GM12891 (cell line): ENCODE results near the gene MARCO.

Experiments used
- PAX5 ChIP-seq: IDR thresholded peaks from 2 replicates; pipeline ENCODE4 v1.6.1; 2011; ENCODE audit warnings: low read length, moderate library complexity, mild to moderate bottlenecking; ENCODE audit not compliant: insufficient read depth, severe bottlenecking
- POLR2A ChIP-seq: IDR thresholded peaks from 2 replicates; pipeline ENCODE4 v1.6.1; 2011; ENCODE audit warnings: low read depth, low read length, control low read depth
- POLR2AphosphoS5 ChIP-seq: IDR thresholded peaks from 2 replicates; pipeline ENCODE4 v1.6.1; 2011; ENCODE audit warnings: low read depth, low read length, control low read depth

DNA sequence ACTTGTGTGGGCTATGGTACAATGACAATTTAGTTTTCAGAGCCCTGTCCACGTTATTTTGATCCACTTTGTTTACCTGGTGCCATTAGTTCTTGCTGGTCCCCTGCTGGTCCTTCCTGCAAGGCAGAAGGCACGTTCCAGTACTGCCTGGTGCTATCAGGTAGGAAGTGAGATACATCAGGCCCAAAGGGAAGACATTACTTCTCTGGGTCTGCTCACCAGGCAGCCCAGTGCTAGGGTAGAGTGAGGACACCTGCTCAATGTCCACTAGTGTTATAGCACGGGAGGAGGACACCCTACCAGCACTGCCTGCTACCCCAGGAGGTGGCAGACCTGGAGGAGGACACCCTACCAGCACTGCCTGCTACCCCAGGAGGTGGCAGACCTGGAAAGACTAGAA is 23.7 kb downstream of the MARCO start:
- TF ChIP-seq PAX5 (no peak), POLR2A (no peak), POLR2AphosphoS5 (no peak)
